Measurements from ENCODE around the gene C1orf159. TPM values are rescaled to one million over a fixed set of nuclear protein-coding genes. Genes with fewer than 3 reads are reported as not detected.
A peak's percentile ranks its signal among the peaks of the same experiment; 100 is the strongest.

C1orf159 gene
- total and polyA plus RNA-seq, 9 of the 15 experiments (the other 6 are each of a cell fraction or from before 2014, with no cell fraction given): 0.28 to 54.9 (median 10.6) TPM

GRCh38 chr1:1115786-1116700 is at the start of gene C1orf159 (continued):
- TF ChIP-seq TEAD4 (IDR thresholded peaks at IDR 0.05; ENCODE audit: low read length) (peak; percentile 37; the same call in 1 of the 2 replicates), TEAD4 (CRISPR knock-in tag; IDR thresholded peaks at IDR 0.05; ENCODE audit: borderline replicate concordance) (no peak), MTF1 (CRISPR knock-in tag; IDR thresholded peaks at IDR 0.05; ENCODE audit: borderline replicate concordance) (no peak), PHF21A (IDR thresholded peaks at IDR 0.05; ENCODE audit: borderline replicate concordance, low read depth) (no peak), SLC30A9 (CRISPR knock-in tag; IDR thresholded peaks at IDR 0.05) (no peak), ESRRB (CRISPR knock-in tag; IDR thresholded peaks at IDR 0.05; ENCODE audit: borderline replicate concordance) (no peak), E2F5 (CRISPR knock-in tag; IDR thresholded peaks at IDR 0.05) (no peak), BHLHE40 (IDR thresholded peaks at IDR 0.05; ENCODE audit: low read length) (peak; percentile 49), SOX6 (IDR thresholded peaks at IDR 0.05) (peak; percentile 34; the same call in 1 of the 2 replicates), HMGN3 (IDR thresholded peaks at IDR 0.05; ENCODE audit: borderline replicate concordance, extremely low read depth, insufficient read length, low read depth, low read length) (peak; percentile 91), KLF16 (IDR thresholded peaks at IDR 0.05) (no peak), POLR2H (tag; IDR thresholded peaks at IDR 0.05; ENCODE audit: low read depth) (no peak), ZNF639 (CRISPR knock-in tag; conservative IDR thresholded peaks at IDR 0.05 in 1 of 2, IDR thresholded peaks at IDR 0.05 in 1 of 2) (peak in 1 of 2 experiments; percentile 98; a peak in 2 of 4 replicates), TRIM24 (IDR thresholded peaks at IDR 0.05) (no peak), BCL6 (CRISPR knock-in tag; IDR thresholded peaks at IDR 0.05) (peak; percentile 84; the same call in 1 of the 2 replicates), PHB (CRISPR knock-in tag; IDR thresholded peaks at IDR 0.05) (no peak), ZNF354B (CRISPR knock-in tag; IDR thresholded peaks at IDR 0.05) (peak; percentile 25; the same call in 1 of the 2 replicates), ZNF561 (CRISPR knock-in tag; conservative IDR thresholded peaks at IDR 0.05) (peak; percentile 77), FOXO4 (CRISPR knock-in tag; IDR thresholded peaks at IDR 0.05) (peak; percentile 35; the same call in 1 of the 2 replicates), CHCHD3 (CRISPR knock-in tag; IDR thresholded peaks at IDR 0.05) (no peak), EWSR1 (IDR thresholded peaks at IDR 0.05; ENCODE audit: borderline replicate concordance, low read depth, partially characterized antibody) (no peak), FOXA3 (CRISPR knock-in tag; conservative IDR thresholded peaks at IDR 0.05 in 1 of 2, IDR thresholded peaks at IDR 0.05 in 1 of 2) (no peak)
